Activated CD4-positive, alpha-beta T cell treated with anti-CD3 and anti-CD28 coated beads, Interleukin-2, Interleukin-6, amounts not matched to agents 100 ng/mL and 50 ng/mL, durations not matched to agents 16 hours and 8 hours (primary cell): ENCODE results near the gene NKX2-4.
"Not testable (repeated sequence)": the region's sequence is repeated elsewhere in the genome, so short reads cannot be mapped to it uniquely, and the experiment has no call there.

Experiments used
- DNase-seq: peaks from one replicate; pipeline ENCODE4 v3.0.0-alpha.2; 2020

The NKX2-4 gene

GRCh38 chr20:21397341-21398108, at the start of gene NKX2-4:
TSS of gene NKX2-4 (minus strand) at chr20:21397526. CDS start at chr20:21397399, 127 bp downstream.
- no peak for DNase-seq

DNA sequence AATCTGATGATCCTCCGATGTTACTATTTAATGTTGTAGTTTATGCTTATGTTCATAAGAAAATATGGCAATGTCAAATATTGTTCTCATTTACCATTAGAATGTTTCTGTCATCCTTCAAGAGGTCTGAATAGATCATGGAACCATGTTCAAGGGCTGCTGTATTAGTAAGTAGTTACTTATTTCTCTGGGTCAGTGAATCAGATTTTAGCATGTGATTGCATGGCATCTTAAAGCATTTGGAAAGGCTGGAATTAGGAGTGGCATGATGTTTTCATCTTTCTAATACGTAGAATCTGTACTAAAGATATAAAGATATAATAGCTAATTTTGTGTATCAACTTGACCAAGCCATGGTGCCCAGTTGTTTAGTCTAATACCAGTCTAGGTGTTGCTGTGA, 40.5 kb upstream of the NKX2-4 start:
- DNase-seq = no peak

GRCh38 chr20:21437248-21437647, 39.9 kb upstream of the NKX2-4 start:
- DNase-seq = no peak

DNA sequence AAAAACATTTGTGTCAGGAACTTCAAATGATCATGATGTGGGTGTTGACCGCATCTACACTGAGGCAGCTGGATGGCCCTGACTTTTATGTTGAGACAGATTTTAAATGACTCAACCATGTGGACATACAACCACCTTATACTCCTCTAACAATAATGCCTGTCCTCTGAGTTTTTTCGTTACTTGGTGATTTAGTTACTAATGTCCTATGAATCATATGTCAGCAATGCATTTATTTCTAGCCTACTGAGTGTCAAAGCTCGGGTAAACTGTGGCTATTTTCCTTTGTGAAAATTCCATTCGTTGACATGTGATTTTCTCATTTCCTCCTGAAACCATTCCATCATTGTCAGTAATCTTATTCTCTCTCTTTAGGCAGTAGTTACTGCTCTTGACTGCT, 38.9 kb upstream of the NKX2-4 start:
- DNase-seq = no peak

- no peak for DNase-seq
Measured at GRCh38 chr20:21435576-21435975, 38.2 kb upstream of the NKX2-4 start.

DNA sequence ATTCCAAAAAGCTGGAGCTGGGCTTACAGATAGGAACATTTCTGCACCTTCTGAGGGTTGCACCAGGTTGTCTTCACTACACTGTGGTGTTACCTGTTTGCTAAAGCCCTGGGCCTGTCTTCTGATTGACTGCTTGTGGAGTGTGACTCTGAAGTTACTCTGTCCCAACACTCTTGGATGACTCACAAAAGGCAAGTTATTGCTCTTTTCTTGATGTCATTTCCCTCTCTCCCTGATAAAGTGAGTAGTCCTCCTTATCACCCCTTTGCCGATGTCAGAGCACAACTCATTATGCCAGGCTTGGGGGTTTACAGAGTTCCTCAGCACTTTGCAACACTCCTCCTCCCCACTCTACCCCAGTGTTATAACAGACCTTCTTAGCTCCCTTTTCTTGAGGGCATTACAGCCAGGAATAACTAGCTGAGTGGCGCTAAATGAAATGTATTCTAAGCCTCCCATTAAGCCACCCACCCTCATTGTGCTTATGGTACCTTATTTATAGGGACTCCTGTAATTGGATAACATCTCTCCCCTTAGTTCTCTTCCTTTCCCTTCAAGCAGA, 36.1 kb upstream of the NKX2-4 start:
- DNase-seq = no peak

GRCh38 chr20:21432911-21433310, 35.6 kb upstream of the NKX2-4 start:
- DNase-seq = no peak

DNA sequence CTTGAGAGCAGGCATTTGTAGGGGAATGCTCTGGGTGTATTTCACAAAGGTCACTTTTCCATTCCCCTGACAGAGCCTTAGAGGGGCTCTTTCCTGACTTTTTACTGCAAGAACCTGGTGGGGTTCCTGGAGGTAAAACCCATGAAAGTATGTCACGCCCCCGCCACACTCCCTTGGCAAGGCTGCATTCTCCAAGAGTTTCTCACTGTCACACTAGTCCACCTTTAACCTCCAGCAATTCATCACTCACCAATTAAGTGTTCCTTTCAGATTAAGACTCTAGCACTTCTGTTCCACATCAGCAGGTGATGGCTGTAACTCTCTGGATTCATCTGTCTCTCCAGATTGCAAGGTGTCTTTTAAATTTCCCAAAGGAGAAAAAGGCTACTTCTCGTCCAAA, 32.7 kb upstream of the NKX2-4 start:
- DNase-seq = no peak

GRCh38 chr20:21424846-21425245, 27.5 kb upstream of the NKX2-4 start:
- no peak for DNase-seq

DNA sequence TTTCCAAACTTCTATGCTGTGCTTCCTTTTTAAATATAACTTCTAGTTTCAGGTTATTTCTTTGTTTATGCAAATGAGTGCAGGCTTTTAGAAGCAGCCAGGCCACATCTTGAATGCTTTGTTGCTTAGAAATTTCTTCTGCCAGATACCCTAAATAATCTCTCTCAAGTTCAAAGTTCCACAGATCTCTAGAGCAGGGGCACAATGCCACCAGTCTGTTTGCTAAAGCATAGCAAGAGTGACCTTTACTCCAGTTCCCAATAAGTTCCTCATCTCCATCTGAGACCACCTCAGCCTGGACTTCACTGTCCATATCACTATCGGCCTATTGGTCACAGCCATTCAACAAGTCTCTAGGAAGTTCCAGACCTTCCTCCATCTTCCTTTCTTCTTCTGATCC, 26.4 kb upstream of the NKX2-4 start:
- not testable (repeated sequence) for DNase-seq

DNA sequence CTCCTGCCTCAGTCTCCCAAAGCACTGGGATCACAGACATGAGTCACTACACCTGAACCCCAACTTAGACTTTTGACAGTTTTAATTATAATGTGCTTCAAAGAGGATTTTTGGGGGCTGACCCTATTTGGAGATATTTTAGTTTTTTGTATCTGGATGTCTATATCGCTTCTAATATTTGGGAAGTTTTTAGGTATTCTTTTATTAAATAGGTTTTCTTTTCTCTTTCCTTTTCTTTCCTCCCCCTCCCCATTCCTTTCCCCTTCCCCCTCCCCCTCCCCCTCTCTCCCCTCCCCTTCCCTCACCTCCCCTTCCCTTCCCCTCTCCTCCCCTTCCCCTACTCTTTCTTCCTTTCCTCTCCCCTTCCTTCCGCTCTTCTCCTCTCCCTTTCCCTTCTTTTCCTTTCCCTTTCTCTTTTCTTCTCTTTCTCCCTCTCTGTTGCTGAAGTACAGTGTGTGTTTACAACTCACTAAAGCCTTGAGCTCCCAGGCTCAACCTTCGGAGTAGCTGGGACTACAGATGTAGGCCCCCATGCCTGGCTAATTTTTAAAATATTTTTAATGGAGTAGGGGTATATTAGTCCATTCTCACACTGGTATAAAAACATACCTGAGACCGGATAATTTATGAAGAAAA, 24.4 kb upstream of the NKX2-4 start:
- DNase-seq = no peak

DNA sequence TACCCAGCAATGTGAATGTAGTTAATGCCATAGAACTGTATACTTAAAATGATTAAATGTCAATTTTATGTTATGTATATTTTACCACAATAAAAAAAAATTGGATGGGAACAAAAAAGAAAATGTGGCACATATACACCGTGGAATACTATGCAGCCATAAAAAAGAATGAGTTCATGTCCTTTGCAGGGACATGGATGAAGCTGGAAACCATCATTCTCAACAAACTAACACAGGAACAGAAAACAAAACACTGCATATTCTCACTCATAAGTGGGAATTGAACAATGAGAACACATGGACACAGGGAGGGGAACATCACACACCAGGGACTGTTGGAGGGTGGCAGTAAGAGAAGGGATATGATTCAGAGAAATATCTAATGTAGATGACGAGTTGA, 21.8 kb upstream of the NKX2-4 start:
- not testable (repeated sequence) for DNase-seq

DNA sequence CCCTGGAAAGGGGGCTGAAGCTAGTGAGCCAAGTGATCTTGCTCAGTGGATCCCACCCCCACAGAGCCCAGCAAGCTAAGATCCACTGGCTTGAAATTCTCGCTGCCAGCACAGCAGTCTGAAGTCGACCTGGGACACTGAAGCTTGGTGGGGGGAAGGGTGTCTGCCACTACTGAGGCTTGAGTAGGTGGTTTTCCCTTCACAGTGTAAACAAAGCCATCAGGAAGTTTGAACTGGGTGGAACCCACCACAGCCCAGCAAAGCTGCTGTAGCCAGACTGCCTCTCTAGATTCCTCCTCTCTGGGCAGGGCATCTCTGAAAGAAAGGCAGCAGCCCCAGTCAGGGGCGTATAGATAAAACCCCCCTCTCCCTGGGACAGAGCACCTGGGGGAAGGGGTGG, 16.7 kb upstream of the NKX2-4 start:
- not testable (repeated sequence) for DNase-seq

DNA sequence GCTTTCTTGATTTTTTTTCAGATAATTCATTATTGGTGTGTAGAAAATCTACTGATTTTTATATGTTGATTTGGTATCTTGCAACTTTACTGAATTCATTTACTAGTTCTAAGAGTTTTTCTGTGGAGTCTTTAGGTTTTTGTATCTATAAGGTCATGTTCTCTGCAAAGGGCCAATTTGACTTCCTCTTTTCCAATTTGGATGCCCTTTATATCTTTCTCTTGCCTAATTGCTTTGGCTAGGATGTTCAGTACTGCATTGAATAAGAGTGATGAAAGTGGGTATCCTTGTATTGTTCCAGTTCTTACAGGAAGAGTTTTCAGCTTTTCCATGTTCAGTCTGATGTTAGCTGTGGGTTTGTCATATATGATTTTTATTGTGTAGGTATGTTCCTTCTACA, 14.4 kb upstream of the NKX2-4 start:
- no peak for DNase-seq

- no peak for DNase-seq
Measured at GRCh38 chr20:21399005-21399475, 1.7 kb upstream of the NKX2-4 start.

GRCh38 chr20:21398109-21399004, 1.0 kb upstream of the NKX2-4 start:
- DNase-seq = no peak

GRCh38 chr20:21396599-21397340, 556 bp downstream of the NKX2-4 start:
- DNase-seq = no peak

- DNase-seq = peak; percentile 48
Measured at GRCh38 chr20:21395666-21396598, 1.4 kb downstream of the NKX2-4 start.

- DNase-seq = no peak
Measured at GRCh38 chr20:21395051-21395665, 2.2 kb downstream of the NKX2-4 start.

GRCh38 chr20:21394551-21394950, 2.8 kb downstream of the NKX2-4 start:
- no peak for DNase-seq
